Vagina (tissue), 2 donors: Measurements from ENCODE around the gene WBP11. TPM values are rescaled to one million over a fixed set of nuclear protein-coding genes. Genes with fewer than 3 reads are reported as not detected.

ENCODE experiments used
- DNase-seq, 2 donors: peaks; one replicate each; pipeline ENCODE4 v3.0.0-alpha.2; 2017; ENCODE audit errors: extremely low spot score in 2 of 2
- H3K27ac ChIP-seq: fragments of 200-600 bp; sonication (generic); one replicate; pipeline ENCODE4 v1.5.1; 2019
- H3K27me3 ChIP-seq: fragments of 200-600 bp; sonication (generic); one replicate; pipeline ENCODE4 v1.5.1; 2019
- H3K36me3 ChIP-seq, 2 donors: fragments of 200-600 bp; sonication (generic); one replicate each; pipeline ENCODE4 v1.5.1; 2017 to 2019
- H3K4me1 ChIP-seq: fragments of 200-600 bp; sonication (generic); one replicate; pipeline ENCODE4 v1.5.1; 2019
- H3K4me3 ChIP-seq, 2 donors: fragments of 200-600 bp; sonication (generic); 1 replicate in 1 of 2; 2 replicates in 1 of 2; pipeline ENCODE4 v1.5.1; 2016 to 2019
- H3K9me3 ChIP-seq: fragments of 200-600 bp; sonication (generic); one replicate; pipeline ENCODE4 v1.5.1; 2019
- CTCF ChIP-seq, 3 experiments: fragments of 450-650 bp in 2 of 3; fragments of 200-600 bp in 1 of 3; sonication (generic) in 1 of 3; IDR thresholded peaks; one replicate each; pipeline ENCODE4 v1.5.1; 2017 to 2019; ENCODE audit warnings: antibody characterized with exemption in 3 of 3, mild to moderate bottlenecking in 2 of 3, moderate library complexity in 2 of 3
- POLR2A ChIP-seq, 2 donors: fragments of 450-650 bp; IDR thresholded peaks; one replicate each; pipeline ENCODE4 v1.6.1; 2017; ENCODE audit warnings: antibody characterized with exemption in 2 of 2, mild to moderate bottlenecking in 2 of 2, moderate library complexity in 2 of 2
- POLR2AphosphoS5 ChIP-seq, 2 donors: sonication (generic); formaldehyde crosslinking; IDR thresholded peaks; one replicate each; pipeline ENCODE4 v1.9.0; 2017; ENCODE audit warnings: antibody characterized with exemption in 2 of 2, mild to moderate bottlenecking in 2 of 2, low read depth in 1 of 2; ENCODE audit not compliant: insufficient read depth in 1 of 2
- intact Hi-C: fragments of 100-400 bp; cut with DNase I; formaldehyde crosslinking; loops from one replicate; pipeline ENCODE4 v1.15.1; 2023
- total RNA-seq: library from RNA; depleted of rRNA; stranded (reverse); fragments of >200 nt; gene quantifications from one replicate; pipeline ENCODE4 v1.2.3, GENCODE V29; 2016

Gene WBP11
- total RNA-seq, 1 donor from 2014 or later: 12.8 TPM

DNA sequence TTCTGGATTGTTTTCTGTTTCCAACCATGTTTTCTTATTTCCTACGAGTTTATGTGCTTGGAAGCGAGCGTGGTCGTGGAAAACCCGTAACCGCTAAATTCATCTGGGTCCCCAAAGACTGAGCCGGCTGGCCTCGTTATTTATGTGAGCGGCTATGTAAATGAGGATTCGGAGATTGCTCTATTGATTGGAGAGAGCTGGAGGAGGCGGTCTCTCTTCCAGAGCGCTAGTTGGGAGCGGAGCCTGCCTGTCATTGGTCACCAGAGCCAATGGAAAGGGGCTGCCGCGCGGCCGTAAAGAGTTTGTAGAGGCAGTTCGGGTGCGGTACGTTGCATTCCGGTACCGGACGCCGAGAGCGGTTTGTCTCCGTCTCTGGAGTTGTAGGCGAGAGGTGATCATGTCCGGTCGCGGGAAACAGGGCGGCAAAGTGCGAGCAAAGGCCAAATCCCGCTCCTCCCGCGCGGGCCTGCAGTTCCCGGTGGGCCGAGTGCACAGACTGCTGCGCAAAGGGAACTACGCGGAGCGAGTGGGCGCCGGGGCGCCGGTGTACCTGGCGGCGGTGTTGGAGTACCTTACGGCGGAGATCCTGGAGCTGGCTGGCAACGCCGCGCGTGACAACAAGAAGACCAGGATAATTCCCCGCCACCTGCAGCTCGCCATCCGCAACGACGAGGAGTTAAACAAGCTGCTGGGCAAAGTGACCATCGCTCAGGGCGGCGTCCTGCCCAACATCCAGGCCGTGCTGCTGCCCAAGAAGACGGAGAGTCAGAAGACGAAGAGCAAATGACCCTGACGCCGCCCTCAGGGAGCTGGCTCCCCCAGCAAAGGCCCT is 29.0 kb downstream of the WBP11 start:
- Histone ChIP-seq H3K27ac (peak overlapping the region; percentile 91), H3K4me3 (peak overlapping the region; percentile 79 to 85), H3K27me3 (no peaks in the 10 kb centered on the region), H3K4me1 (peaks cover 35% of the 10 kb centered on the region), H3K9me3 (no peaks in the 10 kb centered on the region), H3K36me3 (no peaks in the 10 kb centered on the region)
- peak; percentile 99 for DNase-seq
- TF ChIP-seq POLR2AphosphoS5 (IDR thresholded peaks at IDR 0.05; ENCODE audit: insufficient read depth in 1 of 2, low read depth in 1 of 2): peak; percentile 95 to 100
- TF ChIP-seq CTCF (IDR thresholded peaks at IDR 0.05): peak in 1 of 3 experiments; percentile 24
- peak; percentile 41 to 98 for TF ChIP-seq POLR2A (IDR thresholded peaks at IDR 0.05)
- intact Hi-C loops: loop anchor here (10.0 kb wide), 1 partner anchor 111 kb away; the partner anchor contains the start of gene MGP

GRCh38 chr12:14773685-14774073 is 29.6 kb downstream of the WBP11 start:
- intact Hi-C loops: loop anchor here (10.0 kb wide), 1 partner anchor 111 kb away; the partner anchor contains the start of gene MGP
- TF ChIP-seq CTCF (IDR thresholded peaks at IDR 0.05) (no peak), POLR2AphosphoS5 (IDR thresholded peaks at IDR 0.05; ENCODE audit: insufficient read depth in 1 of 2, low read depth in 1 of 2) (no peak), POLR2A (IDR thresholded peaks at IDR 0.05) (no peak)
- Histone ChIP-seq H3K27ac (peak overlapping the region; percentile 91), H3K4me1 (peaks cover 41% of the 10 kb centered on the region), H3K36me3 (no peaks in the 10 kb centered on the region), H3K27me3 (no peaks in the 10 kb centered on the region), H3K9me3 (no peaks in the 10 kb centered on the region), H3K4me3 (peak overlapping the region; percentile 79 to 85)
- peak in 1 of 2 donors; percentile 90 for DNase-seq

GRCh38 chr12:14772946-14773345 is 30.3 kb downstream of the WBP11 start:
- Histone ChIP-seq H3K27me3 (no peaks in the 10 kb centered on the region), H3K4me1 (peaks cover 47% of the 10 kb centered on the region), H3K4me3 (no peak overlapping the region), H3K36me3 (no peaks in the 10 kb centered on the region), H3K9me3 (no peaks in the 10 kb centered on the region), H3K27ac (no peak overlapping the region)
- TF ChIP-seq POLR2AphosphoS5 (IDR thresholded peaks at IDR 0.05; ENCODE audit: insufficient read depth in 1 of 2, low read depth in 1 of 2): no peak
- no peak for TF ChIP-seq CTCF (IDR thresholded peaks at IDR 0.05)
- TF ChIP-seq POLR2A (IDR thresholded peaks at IDR 0.05): no peak
- intact Hi-C loops: loop anchor here (10.0 kb wide), 1 partner anchor 112 kb away; the partner anchor contains the start of gene MGP
- no peak for DNase-seq

DNA sequence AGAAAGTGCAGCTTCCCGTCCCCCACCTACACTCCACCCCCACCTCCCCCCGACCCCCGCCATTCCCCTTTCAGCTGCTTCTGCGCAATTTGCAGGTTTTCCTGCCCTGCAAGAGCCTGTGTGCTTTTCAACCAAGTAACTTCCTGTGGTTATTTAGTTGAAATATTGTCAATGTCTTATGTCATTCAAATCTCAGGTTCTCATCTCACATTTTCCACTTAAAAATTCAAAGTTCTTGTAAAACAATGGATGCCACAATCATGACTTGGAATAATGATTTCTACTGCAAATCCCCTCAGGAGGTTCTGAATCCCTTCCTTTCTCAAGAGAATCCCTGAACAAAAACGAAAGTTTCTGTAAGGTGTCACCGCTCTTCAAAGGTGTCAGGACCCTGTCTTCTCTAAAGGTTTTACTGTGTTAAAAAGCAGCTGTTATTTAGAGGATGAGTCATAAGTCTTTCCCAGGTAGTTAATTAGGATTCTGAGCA is 31.6 kb downstream of the WBP11 start:
- DNase-seq: no peak
- TF ChIP-seq CTCF (IDR thresholded peaks at IDR 0.05): no peak
- TF ChIP-seq POLR2A (IDR thresholded peaks at IDR 0.05): no peak
- TF ChIP-seq POLR2AphosphoS5 (IDR thresholded peaks at IDR 0.05; ENCODE audit: insufficient read depth in 1 of 2, low read depth in 1 of 2): no peak
- peaks cover 38% of the 10 kb centered on the region for H3K4me1 ChIP-seq
- no peaks in the 10 kb centered on the region for H3K27me3 ChIP-seq
- H3K27ac ChIP-seq: peak overlapping the region; percentile 94
- no peaks in the 10 kb centered on the region for H3K9me3 ChIP-seq
- intact Hi-C loops: loop anchor here (10.0 kb wide), 1 partner anchor 113 kb away; the partner anchor contains the start of gene MGP
- peak overlapping the region; percentile 67 to 82 for H3K4me3 ChIP-seq
- no peaks in the 10 kb centered on the region for H3K36me3 ChIP-seq
